Large intestine (tissue), 12 donors: ENCODE data around the gene ABLIM1. TPM values are rescaled to one million over a fixed set of nuclear protein-coding genes. Genes with fewer than 3 reads are reported as not detected.
"Not testable (repeated sequence)": the region's sequence is repeated elsewhere in the genome, so short reads cannot be mapped to it uniquely, and the experiment has no call there.

Experiments
- DNase-seq, 2 donors: peaks; one replicate each; pipeline versions ENCODE4 v3.0.0 to v3.0.0-alpha.2; 2013
- H3K27ac ChIP-seq: one replicate; pipeline ENCODE4 v1.5.1; 2013; ENCODE audit warnings: low read length
- H3K27me3 ChIP-seq: 2 replicates; pipeline ENCODE4 v1.6.1; 2013; ENCODE audit warnings: low read length; ENCODE audit not compliant: control insufficient read depth, insufficient read depth
- H3K36me3 ChIP-seq: 2 replicates; pipeline ENCODE4 v1.6.1; 2013; ENCODE audit warnings: low read length; ENCODE audit not compliant: control insufficient read depth, insufficient read depth
- H3K4me1 ChIP-seq: one replicate; pipeline ENCODE4 v1.6.1; 2013; ENCODE audit warnings: low read length; ENCODE audit not compliant: control insufficient read depth, insufficient read depth
- H3K4me3 ChIP-seq: one replicate; pipeline ENCODE4 v1.5.1; 2013; ENCODE audit warnings: low read length
- H3K9me3 ChIP-seq: one replicate; pipeline ENCODE4 v1.6.1; 2013; ENCODE audit warnings: mild to moderate bottlenecking, low read depth, low read length, moderate library complexity; ENCODE audit not compliant: control insufficient read depth
- WGBS: methylation state at CpG from one replicate; pipeline ENCODE4 v1.1.5; 2013; ENCODE audit warnings: low lambda C conversion rate; ENCODE audit not compliant: insufficient coverage; 5-methylcytosine and 5-hydroxymethylcytosine counted together
- long read RNA-seq, 11 donors: transcript quantifications; one replicate each; lab custom pipeline, GENCODE V29; 2026
- polyA plus RNA-seq: library from polyadenylated mRNA; unstranded; fragments of 120-200 nt; gene quantifications from one replicate; pipeline ENCODE4 v1.2.1, GENCODE V29; 2013

Gene ABLIM1
- polyA plus RNA-seq = 54.9 TPM
- long read RNA-seq, donor 1 = 0 reads
- long read RNA-seq, donor 2, partial matches to known transcripts = 6 of 6 reads
- long read RNA-seq, donor 2, other reads (novel, unspliced or antisense) = 0 of 6 reads
- long read RNA-seq, donor 3 = 0 reads
- long read RNA-seq, donor 4 = 0 reads
- long read RNA-seq, donor 5, partial matches to known transcripts = 0 of 1 reads
- long read RNA-seq, donor 5, other reads (novel, unspliced or antisense) = 0 of 1 reads
- long read RNA-seq, donor 6, partial matches to known transcripts = 0 of 1 reads
- long read RNA-seq, donor 6, other reads (novel, unspliced or antisense) = 0 of 1 reads
- long read RNA-seq, donor 7 = 0 reads
- long read RNA-seq, donor 8, partial matches to known transcripts = 5 of 5 reads
- long read RNA-seq, donor 8, other reads (novel, unspliced or antisense) = 0 of 5 reads
- long read RNA-seq, donor 9 = 0 reads
- long read RNA-seq, donor 10, partial matches to known transcripts = 6 of 13 reads
- long read RNA-seq, donor 10, other reads (novel, unspliced or antisense) = 7 of 13 reads
- long read RNA-seq, donor 11, partial matches to known transcripts = 5 of 5 reads
- long read RNA-seq, donor 11, other reads (novel, unspliced or antisense) = 0 of 5 reads

GRCh38 chr10:114658175-114658574 is at the start of gene ABLIM1:
Gene ABLIM1, minus strand, starts transcription at chr10:114658275. Its CDS starts 75 bp downstream, at chr10:114658200.
- no peaks in the 10 kb centered on the region for H3K9me3 ChIP-seq
- H3K27me3 ChIP-seq = no peaks in the 10 kb centered on the region
- no peak within 1 kb of the TSS for H3K27ac ChIP-seq
- no peak within 1 kb of the TSS for H3K4me3 ChIP-seq
- H3K4me1 ChIP-seq = peaks cover 5% of the 10 kb centered on the region
- no peak for DNase-seq
- WGBS = no CpG with 5 or more reads among the region's 2 CpGs
- H3K36me3 ChIP-seq = no peaks in the 10 kb centered on the region

- H3K4me3 ChIP-seq = no peak overlapping the region
- WGBS = no CpG with 5 or more reads among the region's 4 CpGs
- no peaks in the 10 kb centered on the region for H3K4me1 ChIP-seq
- no peaks in the 10 kb centered on the region for H3K27me3 ChIP-seq
- no peaks in the 10 kb centered on the region for H3K9me3 ChIP-seq
- H3K36me3 ChIP-seq = no peaks in the 10 kb centered on the region
- no peak for DNase-seq
- H3K27ac ChIP-seq = no peak overlapping the region
Measured at GRCh38 chr10:114706458-114707055, 48.5 kb upstream of the ABLIM1 start.

GRCh38 chr10:114704679-114705078 is 46.6 kb upstream of the ABLIM1 start:
- Histone ChIP-seq H3K36me3 (no peaks in the 10 kb centered on the region), H3K9me3 (no peaks in the 10 kb centered on the region), H3K27ac (no peak overlapping the region), H3K4me3 (no peak overlapping the region), H3K4me1 (no peaks in the 10 kb centered on the region), H3K27me3 (no peaks in the 10 kb centered on the region)
- WGBS = no CpG with 5 or more reads among the region's 4 CpGs
- no peak for DNase-seq

GRCh38 chr10:114703377-114704107 is 45.5 kb upstream of the ABLIM1 start:
- no peak for DNase-seq
- H3K4me1 ChIP-seq = no peaks in the 10 kb centered on the region
- no peaks in the 10 kb centered on the region for H3K36me3 ChIP-seq
- WGBS = 60% methylated on average over 2 of the region's 6 CpGs
- H3K27me3 ChIP-seq = no peaks in the 10 kb centered on the region
- no peak overlapping the region for H3K4me3 ChIP-seq
- no peaks in the 10 kb centered on the region for H3K9me3 ChIP-seq
- no peak overlapping the region for H3K27ac ChIP-seq

- Histone ChIP-seq H3K4me1 (no peaks in the 10 kb centered on the region), H3K9me3 (no peaks in the 10 kb centered on the region), H3K27me3 (no peaks in the 10 kb centered on the region), H3K4me3 (no peak overlapping the region), H3K27ac (no peak overlapping the region), H3K36me3 (no peaks in the 10 kb centered on the region)
- DNase-seq = no peak
Measured at GRCh38 chr10:114698271-114699061, 40.4 kb upstream of the ABLIM1 start.

GRCh38 chr10:114697061-114697598 is 39.1 kb upstream of the ABLIM1 start:
- no peak for DNase-seq
- Histone ChIP-seq H3K4me3 (no peak overlapping the region), H3K9me3 (no peaks in the 10 kb centered on the region), H3K36me3 (no peaks in the 10 kb centered on the region), H3K27ac (no peak overlapping the region), H3K27me3 (no peaks in the 10 kb centered on the region), H3K4me1 (no peaks in the 10 kb centered on the region)
- WGBS = no CpG with 5 or more reads among the region's 10 CpGs

GRCh38 chr10:114696301-114696700 is 38.2 kb upstream of the ABLIM1 start:
- not testable (repeated sequence) for H3K27me3 ChIP-seq, H3K9me3 ChIP-seq, DNase-seq, H3K27ac ChIP-seq, H3K4me3 ChIP-seq, H3K36me3 ChIP-seq, H3K4me1 ChIP-seq

GRCh38 chr10:114694752-114695151 is 36.7 kb upstream of the ABLIM1 start:
- no peaks in the 10 kb centered on the region for H3K27me3 ChIP-seq
- H3K27ac ChIP-seq = no peak overlapping the region
- H3K4me3 ChIP-seq = no peak overlapping the region
- no peaks in the 10 kb centered on the region for H3K36me3 ChIP-seq
- no peaks in the 10 kb centered on the region for H3K9me3 ChIP-seq
- WGBS = no CpG with 5 or more reads among the region's 8 CpGs
- DNase-seq = no peak
- H3K4me1 ChIP-seq = no peaks in the 10 kb centered on the region

- WGBS = 100% methylated on average over 1 of the region's 3 CpGs
- no peaks in the 10 kb centered on the region for H3K27me3 ChIP-seq
- H3K4me1 ChIP-seq = no peaks in the 10 kb centered on the region
- no peaks in the 10 kb centered on the region for H3K9me3 ChIP-seq
- no peak for DNase-seq
- no peaks in the 10 kb centered on the region for H3K36me3 ChIP-seq
- no peak overlapping the region for H3K4me3 ChIP-seq
- no peak overlapping the region for H3K27ac ChIP-seq
Measured at GRCh38 chr10:114694062-114694461, 36.0 kb upstream of the ABLIM1 start.
